ELR (cell line): ENCODE data around the gene MOB3C.

Source experiments
- DNase-seq: peaks from one replicate; pipeline ENCODE4 v3.0.0-alpha.2; 2015; ENCODE audit warnings: low read depth

Gene MOB3C

GRCh38 chr1:46605232-46605631 is 11.4 kb downstream of the MOB3C start:
- no peak for DNase-seq

GRCh38 chr1:46603858-46604549 is 12.6 kb downstream of the MOB3C start, which contains the start of gene MKNK1:
Gene MKNK1, minus strand, starts transcription at chr1:46604268. Its CDS starts 20,941 bp downstream, at chr1:46583327.
- peak; percentile 95 for DNase-seq

GRCh38 chr1:46603481-46603857 is 13.1 kb downstream of the MOB3C start:
- peak; percentile 14 for DNase-seq

- DNase-seq, result no peak
Measured at GRCh38 chr1:46601257-46602007, 15.2 kb downstream of the MOB3C start.

- DNase-seq, result no peak
Measured at GRCh38 chr1:46599059-46599970, 17.3 kb downstream of the MOB3C start.

- no peak for DNase-seq
Measured at GRCh38 chr1:46596846-46597245, 19.8 kb downstream of the MOB3C start.

GRCh38 chr1:46596036-46596435 is 20.6 kb downstream of the MOB3C start:
- DNase-seq, result no peak

GRCh38 chr1:46595127-46595526 is 21.5 kb downstream of the MOB3C start:
- no peak for DNase-seq

- no peak for DNase-seq
Measured at GRCh38 chr1:46594063-46594462, 22.5 kb downstream of the MOB3C start.

GRCh38 chr1:46592823-46593222 is 23.8 kb downstream of the MOB3C start:
- DNase-seq, result no peak

GRCh38 chr1:46589529-46589928 is 27.1 kb downstream of the MOB3C start:
- no peak for DNase-seq

GRCh38 chr1:46587069-46587468 is 29.5 kb downstream of the MOB3C start:
- no peak for DNase-seq

- no peak for DNase-seq
Measured at GRCh38 chr1:46585312-46585938, 31.2 kb downstream of the MOB3C start.

GRCh38 chr1:46583494-46583893 is 33.1 kb downstream of the MOB3C start:
- DNase-seq, result no peak

- DNase-seq, result no peak
Measured at GRCh38 chr1:46582972-46583371, 33.6 kb downstream of the MOB3C start.

GRCh38 chr1:46581681-46582455 is 34.7 kb downstream of the MOB3C start:
- DNase-seq, result no peak

GRCh38 chr1:46580140-46580903 is 36.3 kb downstream of the MOB3C start:
- DNase-seq, result peak; percentile 24

- DNase-seq, result no peak
Measured at GRCh38 chr1:46577671-46578070, 38.9 kb downstream of the MOB3C start.

GRCh38 chr1:46576596-46576995 is 40.0 kb downstream of the MOB3C start:
- no peak for DNase-seq

- DNase-seq, result no peak
Measured at GRCh38 chr1:46575778-46576177, 40.8 kb downstream of the MOB3C start.
